Mammary epithelial cell (primary cell): ENCODE measurements around the gene TRPM2.

Source experiments
- CTCF ChIP-seq, 2 donors: IDR thresholded peaks in 1 of 2; conservative IDR thresholded peaks in 1 of 2; 2 replicates each; pipeline ENCODE4 v1.5.1; 2011 to 2012; ENCODE audit warnings: inconsistent platforms in 2 of 2, low read length in 2 of 2, mild to moderate bottlenecking in 2 of 2, control low read depth in 1 of 2, low read depth in 1 of 2; ENCODE audit not compliant: insufficient read depth in 1 of 2; ENCODE audit errors: extremely low read depth in 1 of 2
- EZH2 ChIP-seq: IDR thresholded peaks from 2 replicates; pipeline ENCODE4 v1.6.1; 2012; ENCODE audit warnings: low read length, inconsistent platforms, borderline replicate concordance

- TF ChIP-seq CTCF (conservative IDR thresholded peaks at IDR 0.05 in 1 of 2, IDR thresholded peaks at IDR 0.05 in 1 of 2; ENCODE audit: extremely low read depth in 1 of 2, insufficient read depth in 1 of 2, low read depth in 1 of 2, low read length in 2 of 2) = no peak
- TF ChIP-seq EZH2 = no peak
Observed at GRCh38 chr21:44331650-44332307, 21.6 kb upstream of the TRPM2 start.
